ENCODE measurements around the gene RNF152.

GRCh38 chr18:61774846-61775245 is 118.0 kb downstream of the RNF152 start:
- TF ChIP-seq ZFP3 (CRISPR knock-in tag; IDR thresholded peaks at IDR 0.05), result no peak
- no peak for TF ChIP-seq RARB (CRISPR knock-in tag; IDR thresholded peaks at IDR 0.05)
- no peak for TF ChIP-seq TOX (CRISPR knock-in tag; IDR thresholded peaks at IDR 0.05; ENCODE audit: borderline replicate concordance)
- TF ChIP-seq CSDC2 (CRISPR knock-in tag; IDR thresholded peaks at IDR 0.05), result no peak
- no peak for TF ChIP-seq ZNF565 (CRISPR knock-in tag; conservative IDR thresholded peaks at IDR 0.05; ENCODE audit: low read depth)
- no peak for TF ChIP-seq TCF4 (CRISPR knock-in tag; IDR thresholded peaks at IDR 0.05; ENCODE audit: borderline replicate concordance)
- no peak for TF ChIP-seq ISL1 (CRISPR knock-in tag; IDR thresholded peaks at IDR 0.05)
- TF ChIP-seq OSR1 (CRISPR knock-in tag; IDR thresholded peaks at IDR 0.05), result no peak
- TF ChIP-seq ZFP30 (CRISPR knock-in tag; IDR thresholded peaks at IDR 0.05), result no peak
- TF ChIP-seq PATZ1 (CRISPR knock-in tag; IDR thresholded peaks at IDR 0.05; ENCODE audit: borderline replicate concordance), result no peak
- no peak for TF ChIP-seq BACH2 (CRISPR knock-in tag; IDR thresholded peaks at IDR 0.05; ENCODE audit: borderline replicate concordance)
- no peak for TF ChIP-seq ARNTL (CRISPR knock-in tag; IDR thresholded peaks at IDR 0.05; ENCODE audit: borderline replicate concordance, low read depth)
